Suppressor macrophage treated with lipopolysaccharide for 1 hour (primary cell): ENCODE measurements around the gene CSNK2A2.
A peak's percentile ranks its signal among the peaks of the same experiment; 100 is the strongest.

Experiments
- DNase-seq, 3 donors: peaks; one replicate each; pipeline ENCODE4 v3.0.0-alpha.2; 2020 to 2022

The CSNK2A2 gene

DNA sequence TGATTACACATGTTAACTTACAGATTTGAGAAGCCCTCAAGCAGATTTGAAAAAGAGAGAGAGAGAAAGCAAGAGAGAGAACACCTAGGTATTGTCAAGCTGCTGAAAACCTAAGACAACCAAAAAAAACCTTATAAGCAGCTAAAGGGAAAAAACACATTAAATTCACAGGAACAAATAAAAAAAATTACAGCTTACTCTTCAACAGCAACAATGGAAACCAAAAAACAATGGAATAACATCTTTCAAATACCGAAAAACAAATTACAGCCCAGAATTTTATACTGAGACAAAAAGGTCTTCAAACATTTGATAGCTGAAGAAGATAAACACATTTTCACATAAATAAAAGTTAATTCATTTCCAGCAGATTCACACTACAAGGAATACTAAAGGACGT lies 60.3 kb downstream of the CSNK2A2 start:
- DNase-seq = no peak

DNA sequence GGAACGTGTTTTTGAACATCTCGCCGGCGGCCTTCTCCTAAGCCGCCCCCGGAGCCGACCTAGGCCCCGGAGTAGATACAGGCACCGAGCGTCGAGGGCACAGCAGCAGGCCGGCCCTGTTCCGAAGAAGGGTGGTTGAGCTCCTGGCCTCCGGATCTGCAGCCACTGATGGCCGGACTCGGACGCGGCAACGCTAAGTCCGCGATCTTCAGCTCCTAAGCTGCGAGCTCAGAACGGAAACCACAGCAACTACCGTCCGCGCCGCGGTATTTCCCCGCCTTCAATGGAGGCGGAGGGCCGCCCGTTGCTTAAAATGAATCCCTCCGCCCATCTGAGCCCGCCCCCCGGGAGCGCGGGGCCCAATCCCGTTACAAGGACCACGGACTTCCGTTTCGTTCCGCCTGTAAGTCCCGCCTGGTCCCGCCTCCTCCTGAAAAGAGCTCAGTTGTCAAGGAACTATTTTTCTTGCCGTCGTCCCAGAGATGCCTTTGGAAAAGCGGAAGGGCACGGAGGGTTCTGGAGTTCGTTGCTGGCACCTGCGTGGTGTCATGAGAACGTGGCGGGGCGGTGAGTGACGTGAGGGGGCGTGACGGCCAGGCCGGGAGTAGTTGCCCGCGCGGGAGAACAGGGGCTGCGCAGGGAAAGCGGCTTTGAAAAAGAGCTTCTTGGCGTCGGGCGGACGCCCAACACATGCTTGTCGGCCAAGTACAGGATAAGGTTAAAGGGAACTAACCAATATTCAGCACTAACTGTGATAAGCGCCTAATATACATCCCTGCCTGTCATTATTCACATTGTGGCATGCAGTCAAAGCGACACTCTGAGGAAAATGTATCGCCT lies 68.6 kb downstream of the CSNK2A2 start, which contains the start of gene CFAP20:
Gene CFAP20 (minus strand): TSS at position 285 of the 840 bp plus-strand sequence. CDS start 266 bp downstream, at position 19.
- peak; percentile 99 for DNase-seq

DNA sequence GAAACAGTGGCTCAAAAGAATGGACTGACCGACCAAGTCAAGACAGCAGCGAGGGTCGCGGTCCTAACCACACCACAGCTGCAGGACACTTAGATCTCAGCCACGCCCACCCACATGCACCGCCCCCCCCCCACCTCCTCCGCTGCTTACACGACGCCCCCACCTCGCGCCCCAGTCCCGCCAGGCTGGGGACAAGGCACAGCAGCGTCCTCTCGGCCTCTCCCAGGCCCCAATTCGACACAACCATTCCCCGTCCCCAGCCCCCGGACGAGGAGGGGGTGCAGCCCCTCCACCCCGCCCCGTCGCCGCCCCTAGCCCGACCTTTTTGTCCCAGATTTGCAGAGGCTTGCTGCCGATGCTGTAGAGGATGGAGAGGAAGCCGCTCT lies 69.2 kb downstream of the CSNK2A2 start:
- DNase-seq = no peak

DNA sequence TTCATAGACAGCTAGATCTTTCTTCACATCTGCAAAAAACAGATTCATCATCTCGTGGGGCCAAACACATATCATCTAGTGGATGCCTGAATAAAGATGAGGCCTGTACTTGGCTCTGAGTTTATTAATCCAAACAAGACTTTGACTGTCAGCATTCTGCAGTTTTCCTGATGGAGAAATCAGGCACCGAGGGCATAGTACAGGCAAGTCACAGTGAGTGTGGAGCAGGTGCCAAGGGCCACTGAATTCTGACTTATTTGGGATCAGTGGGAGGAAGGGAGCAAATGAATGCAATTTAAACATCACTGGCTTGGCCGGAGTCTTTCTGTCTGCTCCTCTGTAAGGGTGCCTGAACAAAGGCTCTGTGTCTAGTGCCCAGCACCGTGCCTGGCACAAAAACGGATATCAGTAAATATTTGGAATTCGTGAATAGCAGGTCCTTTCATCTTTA lies 69.7 kb downstream of the CSNK2A2 start:
- no peak for DNase-seq

DNA sequence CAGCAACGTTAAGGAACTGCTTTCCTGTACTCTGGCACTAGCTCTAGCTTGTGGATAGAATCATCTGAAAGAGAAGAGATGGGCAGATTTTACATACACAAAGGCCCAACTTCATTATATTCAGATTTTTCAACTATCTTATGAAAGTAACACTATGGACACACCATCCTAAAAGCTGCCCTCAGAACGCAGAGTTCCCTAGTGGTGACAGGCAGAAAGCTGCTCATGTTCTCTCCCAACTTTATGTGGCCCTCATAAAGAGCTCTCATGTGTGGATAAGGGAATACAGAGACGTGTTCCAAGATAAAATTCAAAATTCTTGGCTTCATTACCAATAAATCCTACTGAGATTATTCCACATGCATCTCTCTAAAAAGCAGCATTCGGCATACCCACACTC lies 70.3 kb downstream of the CSNK2A2 start:
- no peak for DNase-seq

DNA sequence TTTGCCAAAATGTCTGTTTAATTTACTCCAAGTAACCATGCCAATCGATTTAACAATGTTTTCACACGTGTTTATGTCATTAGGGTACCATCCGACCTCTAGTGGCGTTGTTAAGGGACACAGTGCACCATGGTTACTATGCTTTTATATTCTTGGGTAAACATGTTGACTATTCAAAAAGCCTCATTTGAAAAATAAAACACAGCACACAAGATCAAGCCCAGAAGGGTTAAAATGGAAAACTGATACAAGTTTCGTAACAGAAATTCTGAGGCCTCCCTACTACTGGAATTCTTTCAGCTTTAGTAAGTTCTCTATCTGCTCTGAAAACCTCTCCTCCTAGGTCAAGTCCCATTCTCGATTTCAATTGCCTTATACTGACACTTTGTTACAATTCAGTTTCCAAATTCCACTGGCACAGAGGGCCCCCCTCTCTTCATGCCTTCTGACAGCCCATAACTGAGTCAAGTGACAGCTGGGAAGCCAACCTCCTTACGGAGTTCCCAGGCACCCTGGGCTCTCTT lies 70.8 kb downstream of the CSNK2A2 start:
- DNase-seq = peak; percentile 28 to 57 (median 46)

DNA sequence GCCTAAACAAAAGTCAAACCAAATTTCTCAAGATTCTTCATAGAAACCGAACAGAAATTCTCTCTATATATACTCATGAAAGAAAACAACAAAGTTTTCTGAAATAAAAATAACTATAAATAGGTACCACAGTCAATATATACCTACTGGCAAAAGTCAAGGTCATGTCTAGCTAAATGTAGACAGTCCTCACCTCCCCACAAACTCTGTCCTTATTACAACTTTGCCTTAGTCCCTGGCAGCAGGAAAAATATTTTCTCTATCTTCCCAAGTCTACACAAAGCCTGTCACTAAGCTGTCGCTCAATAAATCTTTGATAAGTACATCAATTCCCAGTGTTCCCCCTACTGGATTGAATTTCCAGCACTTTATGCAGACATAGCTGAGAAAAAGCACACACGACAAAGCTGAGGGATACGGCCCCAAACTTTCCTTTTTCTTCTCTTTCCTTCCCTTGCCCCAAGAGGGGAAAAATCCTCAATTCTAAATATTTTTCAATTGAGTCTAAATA lies 71.4 kb downstream of the CSNK2A2 start:
- no peak for DNase-seq

DNA sequence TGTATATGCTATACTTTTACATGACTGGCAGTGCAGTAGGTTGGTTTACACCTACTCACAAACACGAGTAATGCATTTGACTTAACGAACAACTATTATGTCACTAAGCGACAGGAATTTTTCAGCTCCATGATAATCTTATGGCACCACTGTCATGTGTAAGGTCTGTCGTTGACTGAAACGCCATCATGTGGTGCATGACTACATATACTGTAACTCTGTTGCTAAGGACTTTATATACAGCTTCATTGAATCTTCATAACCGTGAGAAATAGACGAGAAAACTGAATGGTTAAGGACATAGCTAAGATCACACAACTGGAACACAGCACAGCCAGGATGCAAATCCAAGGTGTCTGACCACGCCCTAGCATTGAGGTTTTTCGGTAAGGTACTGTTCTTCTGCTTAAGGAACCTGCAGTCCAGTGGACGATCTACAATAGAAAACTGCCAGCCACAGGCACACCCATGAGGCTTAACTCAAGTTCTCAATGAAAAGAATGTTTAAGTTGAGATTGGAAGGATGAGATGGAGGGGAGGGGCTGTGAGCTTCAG lies 72.0 kb downstream of the CSNK2A2 start:
- DNase-seq = peak in 2 of 3 donors; percentile 27 to 42

DNA sequence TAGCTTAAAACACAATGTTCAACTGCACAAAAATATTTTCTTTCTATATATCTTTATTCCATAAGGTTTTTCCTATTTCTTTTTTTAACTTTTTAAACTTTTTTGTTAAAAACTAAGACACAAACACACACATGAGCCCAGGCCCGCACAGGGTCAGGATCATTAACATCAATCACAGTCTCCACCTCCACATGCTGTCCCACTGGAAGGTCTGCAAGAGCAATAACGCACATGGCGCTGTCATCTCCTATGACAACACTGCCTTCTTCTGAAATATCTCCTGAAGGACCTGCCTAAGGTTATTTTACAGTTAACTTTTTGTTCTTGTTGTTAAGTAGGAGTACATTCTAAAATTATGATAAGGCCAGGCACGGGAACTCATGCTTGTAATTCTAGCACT lies 72.9 kb downstream of the CSNK2A2 start:
- DNase-seq = no peak

DNA sequence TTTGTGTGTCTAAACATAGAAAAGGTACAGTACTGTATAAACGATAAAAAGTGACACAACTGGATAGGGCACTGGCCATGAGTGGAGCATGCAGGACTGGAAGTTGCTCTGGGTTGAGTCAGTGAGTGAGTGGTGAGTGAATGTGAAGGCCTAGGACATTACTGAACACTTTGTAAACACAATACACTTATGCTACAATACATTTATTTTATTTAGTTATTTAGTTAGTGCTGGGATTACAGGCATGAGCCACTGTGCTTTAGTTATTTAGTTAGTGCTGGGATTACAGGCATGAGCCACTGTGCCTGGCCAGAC lies 73.3 kb downstream of the CSNK2A2 start:
- no peak for DNase-seq

DNA sequence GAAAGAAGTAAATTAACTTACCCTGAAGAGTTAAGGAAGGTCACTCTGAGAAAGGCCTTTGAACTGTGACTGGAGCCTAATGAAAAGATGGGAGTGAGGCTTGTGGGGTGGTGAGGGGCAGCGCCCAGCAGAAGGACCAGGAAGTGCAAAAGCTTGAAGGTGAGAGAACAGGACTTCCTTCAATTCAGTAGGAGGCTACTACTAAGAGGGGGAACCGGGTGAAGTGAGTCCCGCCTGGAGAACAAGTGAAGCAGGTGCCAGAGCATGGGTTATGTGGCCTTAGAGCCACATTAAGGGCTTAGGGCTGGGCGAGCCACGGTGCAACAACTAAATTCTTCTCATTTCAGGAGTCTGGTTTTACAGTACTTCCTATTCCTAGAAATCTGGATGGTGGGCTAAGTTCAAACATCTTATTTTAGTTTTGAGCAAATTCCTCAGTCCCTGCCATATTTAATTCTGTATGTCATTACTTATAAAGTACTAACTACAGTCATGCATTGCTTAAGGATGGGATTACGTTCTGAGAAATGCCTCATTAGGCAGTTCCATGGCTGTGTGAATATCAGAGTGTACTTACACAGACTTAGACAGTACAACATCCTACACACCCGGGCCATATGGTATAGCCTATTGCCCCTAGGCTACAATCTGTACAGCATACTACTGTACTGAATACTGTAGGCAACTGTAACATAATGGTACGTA lies 73.9 kb downstream of the CSNK2A2 start:
- no peak for DNase-seq

DNA sequence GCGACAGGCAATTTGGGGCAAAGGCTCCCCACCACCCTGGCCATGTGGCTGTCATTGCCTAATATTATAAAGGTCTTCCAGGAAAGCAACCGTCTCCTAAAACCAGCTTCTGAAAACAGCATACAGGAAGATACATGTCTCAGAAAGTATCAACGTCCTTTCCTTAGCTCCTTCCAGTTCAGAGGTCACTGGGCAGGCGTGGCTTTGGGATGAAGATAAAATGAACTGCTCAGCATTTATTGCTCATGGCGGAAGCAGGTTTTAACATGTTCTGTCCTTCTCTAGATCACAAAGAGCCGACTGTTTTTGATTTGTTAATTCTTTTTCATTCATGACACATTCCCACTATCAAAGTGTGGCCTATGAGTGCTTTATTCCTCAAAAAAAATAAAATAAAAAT lies 76.8 kb downstream of the CSNK2A2 start:
- DNase-seq = no peak

DNA sequence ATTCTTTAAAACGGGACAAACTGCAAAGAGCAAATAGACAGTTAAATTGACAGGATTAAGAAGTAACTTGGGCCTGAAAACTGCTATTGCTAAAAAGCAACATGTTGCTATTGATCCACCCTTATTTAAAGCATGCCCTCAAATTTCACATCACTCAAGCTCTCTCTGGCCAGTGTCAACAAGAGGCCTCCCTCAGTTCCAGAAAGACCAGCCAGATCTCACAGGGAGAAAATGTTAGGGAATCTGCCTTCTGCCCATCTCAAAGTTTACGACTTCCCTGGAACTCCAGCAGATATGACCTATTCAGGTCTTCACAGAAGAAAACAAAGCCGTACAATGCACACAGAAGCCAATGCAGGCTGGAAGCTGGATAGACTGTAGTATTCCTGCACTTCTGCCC lies 77.7 kb downstream of the CSNK2A2 start:
- no peak for DNase-seq

DNA sequence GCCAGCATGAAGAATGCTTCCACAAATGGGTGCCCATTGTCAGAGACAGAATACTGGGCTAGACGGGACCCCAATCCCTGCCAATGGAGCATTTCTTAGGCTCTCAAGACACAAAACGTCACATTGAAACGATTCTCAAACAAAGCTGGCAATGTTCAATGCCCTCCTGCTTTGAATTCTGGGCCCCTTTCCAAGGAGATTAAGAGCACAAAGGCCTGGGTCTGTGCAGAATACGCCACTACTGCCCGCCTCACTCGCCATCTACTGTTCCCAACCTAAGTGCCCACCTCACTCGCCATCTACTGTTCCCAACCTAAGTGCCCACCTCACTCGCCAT lies 78.4 kb downstream of the CSNK2A2 start:
- no peak for DNase-seq

DNA sequence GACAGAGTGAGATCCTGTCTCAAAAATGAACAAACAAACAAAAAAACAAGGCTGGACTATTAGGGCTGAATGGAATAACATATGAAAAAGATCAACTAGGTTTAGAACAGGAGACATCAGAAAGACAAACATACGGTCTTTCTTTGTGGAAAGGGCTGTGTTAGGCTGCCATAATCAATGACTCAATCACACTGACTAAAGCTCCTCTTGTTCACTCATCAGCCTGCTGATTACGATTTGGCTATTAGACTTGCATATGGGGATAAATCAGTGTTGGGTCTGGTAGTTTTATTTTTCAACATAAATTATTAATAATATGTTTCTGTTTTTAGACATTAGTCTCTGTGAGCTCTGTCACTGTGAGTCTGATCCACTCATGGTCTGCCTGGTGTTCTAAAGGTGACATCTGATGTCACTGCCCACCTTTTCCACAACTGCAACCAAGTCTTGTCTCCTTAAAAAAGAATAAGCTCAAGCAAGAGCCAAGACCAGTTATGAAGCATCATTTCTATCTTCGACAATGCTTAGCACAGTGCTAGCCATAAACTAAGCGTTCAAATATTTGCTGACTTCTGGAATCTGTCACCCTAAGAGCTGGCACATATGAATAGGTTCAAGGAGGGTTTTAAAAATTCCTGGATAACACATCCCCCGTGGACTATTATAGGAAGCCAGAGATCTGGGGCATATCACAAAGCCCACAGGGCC lies 79.0 kb downstream of the CSNK2A2 start:
- no peak for DNase-seq

DNA sequence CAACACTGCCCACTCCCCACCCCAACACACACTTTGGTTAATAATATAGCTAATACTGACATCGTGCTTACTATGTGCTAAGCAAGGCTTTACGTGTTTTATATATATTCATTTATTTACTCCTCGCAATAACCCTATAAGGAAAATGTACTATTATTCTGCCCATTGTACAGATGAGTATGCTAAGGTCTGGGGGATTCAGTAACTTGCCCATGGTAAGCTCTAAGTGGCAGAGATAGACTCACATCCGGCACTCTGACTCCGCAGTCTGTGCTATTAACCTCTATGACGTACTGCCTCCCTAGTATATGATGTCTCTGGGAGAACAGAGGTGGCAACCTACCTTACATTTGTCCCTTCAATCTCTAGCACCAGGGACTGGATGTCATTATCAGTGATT lies 81.4 kb downstream of the CSNK2A2 start:
- DNase-seq = no peak

DNA sequence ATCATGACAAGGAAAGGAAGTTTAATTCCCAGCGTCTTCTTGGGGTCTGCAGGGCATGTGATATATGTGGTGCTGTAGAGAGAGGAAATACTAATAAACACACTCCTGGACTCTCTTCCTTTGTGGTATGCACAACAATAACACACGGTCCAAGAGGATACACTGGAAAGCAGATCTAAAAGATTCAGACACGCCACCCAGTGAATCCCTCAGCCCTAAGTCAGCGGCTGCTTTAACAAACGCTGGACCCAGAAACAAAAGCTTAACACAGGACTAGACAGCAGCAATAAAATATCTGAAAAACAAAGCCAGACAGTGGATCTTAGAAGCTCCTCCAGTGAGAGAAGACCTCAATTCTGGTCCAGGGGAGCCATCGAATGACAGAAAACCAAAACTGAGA lies 81.8 kb downstream of the CSNK2A2 start:
- no peak for DNase-seq

DNA sequence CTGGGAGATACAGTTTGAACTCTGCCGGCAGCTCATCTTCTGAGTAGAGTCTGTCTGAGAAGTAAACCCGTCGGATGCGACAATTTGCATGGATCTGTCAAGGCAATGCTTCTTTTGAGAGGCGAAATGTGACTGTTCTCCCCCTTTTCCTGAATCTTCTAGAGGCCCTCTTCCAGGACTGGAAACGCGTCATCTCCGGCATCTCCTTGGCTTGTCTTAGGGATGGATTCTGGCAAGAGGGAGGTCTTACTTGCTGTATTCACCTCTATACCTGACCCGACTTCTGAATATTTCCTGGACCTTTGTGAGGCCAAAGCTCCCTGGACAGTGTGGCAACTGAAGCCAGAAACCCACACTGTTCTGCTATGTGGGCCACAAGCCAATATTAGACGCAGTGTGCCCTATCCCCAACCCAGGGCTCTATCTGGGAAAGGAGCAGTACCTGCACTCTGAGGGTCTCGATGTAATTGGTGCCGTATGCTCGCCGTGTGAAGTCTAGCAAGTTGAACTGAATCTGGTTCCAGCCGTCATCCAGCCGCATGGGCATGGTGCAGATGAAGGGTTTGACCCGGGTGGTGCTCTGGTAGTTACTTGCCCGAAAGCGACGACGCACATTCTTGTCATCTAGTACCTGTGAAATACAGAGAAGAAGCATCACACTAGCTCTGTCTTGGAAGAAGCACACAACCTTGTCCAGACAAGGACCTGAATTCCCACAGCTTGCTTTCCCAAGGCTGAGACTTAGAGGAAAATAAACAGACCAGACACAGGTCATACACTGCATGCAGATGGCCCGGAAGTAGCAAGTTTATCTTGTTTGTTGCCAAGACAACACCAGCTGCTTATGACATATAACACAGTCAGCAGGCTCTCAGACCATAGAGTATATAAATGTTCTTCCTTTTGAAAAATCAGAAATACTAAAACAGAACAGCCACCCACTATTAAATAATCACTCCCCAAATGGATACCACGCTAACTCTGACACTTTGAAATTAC lies 82.8 kb downstream of the CSNK2A2 start:
- no peak for DNase-seq

DNA sequence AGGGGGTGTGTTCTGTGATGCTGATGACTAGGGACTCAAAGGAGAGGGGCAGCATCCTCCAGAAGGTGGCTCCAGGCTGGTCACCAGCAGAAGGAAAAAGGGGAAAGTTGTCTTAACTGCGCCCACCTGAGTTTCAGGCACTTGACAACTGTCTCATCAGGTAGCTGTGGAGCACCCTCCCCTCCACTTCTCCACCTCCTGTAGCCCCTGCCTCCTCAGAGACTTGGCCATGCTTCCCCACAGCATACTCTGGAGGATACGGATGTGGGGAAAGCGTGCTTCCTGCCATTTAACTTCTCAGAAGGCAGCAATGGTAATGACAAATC lies 86.6 kb downstream of the CSNK2A2 start:
- DNase-seq = no peak

DNA sequence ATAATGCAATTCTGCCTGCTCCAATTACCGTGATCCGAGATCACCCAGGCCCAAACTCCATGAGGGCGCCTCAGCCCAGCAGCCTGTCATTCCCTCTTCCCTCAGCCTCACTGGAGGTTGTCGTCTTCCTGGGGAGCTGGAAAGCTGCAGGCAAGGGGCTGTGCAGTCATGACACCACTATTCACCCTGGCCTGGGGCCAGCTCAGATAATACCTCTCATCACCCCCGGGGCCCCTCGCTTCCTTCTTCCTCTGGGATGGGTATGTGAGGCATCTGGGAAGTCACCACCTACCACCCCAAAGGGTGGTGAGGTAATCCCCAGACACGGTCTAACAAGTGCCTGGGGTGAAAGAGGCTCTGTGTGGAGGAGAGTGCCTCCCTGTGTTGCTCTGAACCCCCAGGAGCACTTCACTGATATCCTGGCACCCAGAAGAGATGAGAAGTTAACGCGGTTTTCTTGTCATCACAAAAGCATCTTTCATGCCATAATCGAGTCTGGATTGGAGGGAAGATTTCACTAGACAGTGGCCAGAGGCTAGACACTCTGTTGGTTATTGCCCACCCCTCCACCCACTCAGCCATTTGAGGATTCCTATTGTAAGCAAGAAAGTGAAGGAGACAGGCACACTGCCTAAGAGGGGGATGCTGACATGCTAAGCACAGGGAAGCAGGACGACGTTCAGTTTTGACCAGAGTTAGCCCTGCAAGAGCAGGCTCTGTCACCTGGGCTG lies 87.2 kb downstream of the CSNK2A2 start:
- peak in 1 of 3 donors; percentile 26 for DNase-seq

DNA sequence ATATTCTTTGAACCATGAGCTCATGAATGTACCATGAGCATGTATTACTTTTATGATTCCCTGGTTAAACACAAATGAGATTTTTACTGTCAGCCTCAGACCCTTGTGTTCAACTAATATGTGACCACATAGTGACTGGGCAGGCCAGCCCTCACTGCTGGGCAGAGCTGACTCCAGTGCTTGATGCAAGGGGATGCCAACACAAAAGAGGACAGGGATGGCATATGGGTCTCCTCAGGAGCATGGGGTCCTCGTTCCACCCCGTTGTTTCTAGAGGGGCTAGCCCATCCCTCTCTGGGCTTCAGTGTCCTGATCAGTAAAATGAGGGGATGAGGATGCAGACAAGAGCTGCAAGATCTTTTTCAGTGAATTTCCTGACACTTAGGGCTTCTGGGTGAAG lies 88.0 kb downstream of the CSNK2A2 start:
- no peak for DNase-seq
